Activated naive CD8-positive, alpha-beta T cell (primary cell): ENCODE results near the gene TMEM132D.

Source experiments
- H3K27ac Mint-ChIP-seq: one replicate; pipeline ENCODE4 v1.8.0; 2021; ENCODE audit warnings: mixed read lengths
- H3K27me3 Mint-ChIP-seq: one replicate; pipeline ENCODE4 v1.8.0; 2021; ENCODE audit warnings: mixed read lengths
- H3K36me3 Mint-ChIP-seq: one replicate; pipeline ENCODE4 v1.8.0; 2021; ENCODE audit warnings: mixed read lengths
- H3K4me1 Mint-ChIP-seq: one replicate; pipeline ENCODE4 v1.8.0; 2021; ENCODE audit warnings: low read depth, mixed read lengths
- H3K4me3 Mint-ChIP-seq: one replicate; pipeline ENCODE4 v1.8.0; 2021; ENCODE audit warnings: mild to moderate bottlenecking, mixed read lengths
- H3K9me3 Mint-ChIP-seq: one replicate; pipeline ENCODE4 v1.8.0; 2021; ENCODE audit warnings: low read depth, mixed read lengths

Gene TMEM132D

DNA sequence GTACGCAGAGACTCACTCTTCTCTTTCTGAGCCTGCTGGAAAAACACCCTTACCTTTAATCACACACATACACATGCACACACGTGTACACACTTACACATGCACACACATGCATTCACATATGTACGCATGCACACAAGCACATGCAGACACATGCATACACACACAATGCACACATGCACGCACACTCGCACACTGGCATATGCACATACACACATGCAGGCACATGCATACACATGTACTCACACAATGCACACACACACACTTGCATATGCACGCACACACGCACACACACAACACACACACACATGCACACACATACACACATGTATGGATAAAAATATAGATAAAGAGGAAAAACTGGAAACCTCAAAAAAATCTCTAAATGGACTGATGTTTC lies 801.6 kb downstream of the TMEM132D start:
- H3K4me1 Mint-ChIP-seq = no peaks in the 10 kb centered on the region
- H3K27me3 Mint-ChIP-seq = no peaks in the 10 kb centered on the region
- no peak overlapping the region for H3K4me3 Mint-ChIP-seq
- no peaks in the 10 kb centered on the region for H3K9me3 Mint-ChIP-seq
- H3K27ac Mint-ChIP-seq = no peak overlapping the region
- no peaks in the 10 kb centered on the region for H3K36me3 Mint-ChIP-seq

DNA sequence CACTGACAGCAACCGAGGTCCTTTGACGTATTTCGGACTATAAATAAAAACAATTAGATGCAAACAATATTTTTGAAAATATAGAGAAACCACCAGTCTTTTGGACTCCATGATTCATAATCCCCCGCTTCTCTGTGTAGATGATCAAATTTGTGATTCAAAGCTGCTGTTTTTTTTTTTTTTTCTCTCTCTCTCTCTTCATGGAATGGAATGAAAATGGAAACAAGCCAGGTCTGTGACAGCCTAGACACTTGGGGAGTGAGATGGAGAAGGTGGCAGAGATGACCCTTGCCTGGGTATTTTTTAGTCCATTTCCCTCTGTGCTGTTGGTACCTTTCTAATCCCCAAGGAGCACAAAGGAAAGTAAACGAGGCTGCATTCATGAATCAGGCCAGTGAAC lies 802.0 kb downstream of the TMEM132D start:
- Mint-ChIP-seq H3K36me3 (no peaks in the 10 kb centered on the region), H3K27ac (no peak overlapping the region), H3K27me3 (no peaks in the 10 kb centered on the region), H3K4me3 (no peak overlapping the region), H3K9me3 (no peaks in the 10 kb centered on the region), H3K4me1 (no peaks in the 10 kb centered on the region)

DNA sequence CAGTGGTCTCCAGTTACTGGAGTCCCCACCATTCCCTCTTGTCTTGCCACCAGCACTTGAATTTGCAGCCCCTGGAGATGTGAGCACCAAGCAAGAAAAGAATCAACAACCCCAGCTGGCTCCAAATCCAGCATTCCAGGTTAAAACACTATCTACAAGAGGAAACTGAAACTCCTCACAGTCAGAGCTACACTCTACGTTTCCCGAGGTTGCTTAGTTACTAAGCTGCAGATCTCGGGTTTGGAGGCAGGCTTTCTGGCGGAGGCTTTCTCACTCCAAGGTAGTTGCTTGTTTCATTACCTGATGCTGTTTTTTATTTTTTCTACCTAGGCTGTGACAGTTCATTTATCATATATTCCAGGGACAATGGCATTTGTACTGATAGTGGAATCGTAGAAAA lies 802.4 kb downstream of the TMEM132D start:
- Mint-ChIP-seq H3K4me1 (no peaks in the 10 kb centered on the region), H3K36me3 (no peaks in the 10 kb centered on the region), H3K4me3 (no peak overlapping the region)

DNA sequence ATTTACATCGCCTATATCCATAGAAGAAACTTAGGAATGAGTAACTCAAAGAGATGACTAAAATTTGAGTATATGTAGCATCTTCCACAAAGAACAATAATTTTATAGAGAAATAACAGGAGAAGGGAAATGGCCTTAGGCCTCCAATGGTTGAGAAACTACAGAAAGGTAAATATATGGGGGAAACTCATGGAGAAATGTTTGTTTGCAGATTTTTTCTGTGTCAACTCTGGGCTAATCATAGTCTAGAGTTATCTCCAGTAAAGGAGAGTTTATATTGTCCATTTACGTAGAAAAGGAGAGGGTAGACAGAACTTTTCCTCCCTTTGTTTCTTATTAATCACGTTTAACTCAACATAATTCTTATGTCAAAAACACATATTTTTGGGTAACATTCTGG lies 806.4 kb downstream of the TMEM132D start:
- Mint-ChIP-seq H3K9me3 (peaks cover 5% of the 10 kb centered on the region), H3K27me3 (no peaks in the 10 kb centered on the region), H3K4me1 (no peaks in the 10 kb centered on the region), H3K27ac (no peak overlapping the region), H3K36me3 (no peaks in the 10 kb centered on the region), H3K4me3 (no peak overlapping the region)

More for the DNA sequence above, 802.4 kb downstream of the TMEM132D start:
- Mint-ChIP-seq H3K27me3 (no peaks in the 10 kb centered on the region), H3K27ac (no peak overlapping the region), H3K9me3 (no peaks in the 10 kb centered on the region)

DNA sequence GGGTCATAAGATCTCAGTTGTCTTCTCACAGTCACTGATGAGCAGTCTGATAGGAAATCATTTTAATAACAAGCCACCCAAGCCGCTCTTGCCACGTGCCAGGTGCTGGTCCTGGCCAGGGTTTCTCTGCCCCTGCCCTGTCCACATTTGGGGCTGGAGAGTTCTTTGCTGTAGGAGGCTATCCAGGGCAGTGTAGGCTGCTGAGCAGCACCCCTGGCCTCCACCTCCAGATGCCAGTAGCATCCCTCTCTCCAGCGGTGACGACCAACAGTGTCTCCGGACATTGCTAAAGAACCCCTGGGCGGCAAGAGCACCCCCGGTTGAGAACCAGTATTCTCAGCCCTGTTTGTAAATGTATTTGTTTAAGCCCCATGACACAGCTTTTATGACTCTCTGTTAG lies 806.9 kb downstream of the TMEM132D start:
- Mint-ChIP-seq H3K4me1 (no peaks in the 10 kb centered on the region), H3K27ac (no peak overlapping the region), H3K27me3 (no peaks in the 10 kb centered on the region), H3K36me3 (no peaks in the 10 kb centered on the region), H3K4me3 (no peak overlapping the region), H3K9me3 (peaks cover 5% of the 10 kb centered on the region)

DNA sequence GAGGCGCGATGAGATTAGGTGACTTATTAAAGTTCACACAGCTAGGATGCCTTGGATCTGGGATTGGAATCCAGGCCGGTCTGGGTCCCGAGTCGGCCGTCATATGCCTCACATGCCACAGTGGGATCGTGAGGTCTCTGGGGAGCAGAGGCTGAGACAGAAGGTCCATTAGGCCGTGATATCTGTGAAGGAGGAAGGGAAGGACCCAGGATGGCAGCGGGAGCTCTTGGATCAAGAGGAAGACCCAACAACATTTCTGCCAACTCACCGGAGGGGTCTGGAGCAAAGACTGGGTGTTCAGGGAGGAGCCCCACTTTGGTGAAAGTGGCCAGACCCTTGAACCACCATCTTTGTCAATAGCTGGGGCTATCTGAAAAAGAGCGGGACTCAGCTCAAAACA lies 807.6 kb downstream of the TMEM132D start:
- Mint-ChIP-seq H3K27me3 (no peaks in the 10 kb centered on the region), H3K9me3 (peaks cover 5% of the 10 kb centered on the region), H3K4me1 (no peaks in the 10 kb centered on the region), H3K27ac (no peak overlapping the region), H3K36me3 (no peaks in the 10 kb centered on the region), H3K4me3 (no peak overlapping the region)

DNA sequence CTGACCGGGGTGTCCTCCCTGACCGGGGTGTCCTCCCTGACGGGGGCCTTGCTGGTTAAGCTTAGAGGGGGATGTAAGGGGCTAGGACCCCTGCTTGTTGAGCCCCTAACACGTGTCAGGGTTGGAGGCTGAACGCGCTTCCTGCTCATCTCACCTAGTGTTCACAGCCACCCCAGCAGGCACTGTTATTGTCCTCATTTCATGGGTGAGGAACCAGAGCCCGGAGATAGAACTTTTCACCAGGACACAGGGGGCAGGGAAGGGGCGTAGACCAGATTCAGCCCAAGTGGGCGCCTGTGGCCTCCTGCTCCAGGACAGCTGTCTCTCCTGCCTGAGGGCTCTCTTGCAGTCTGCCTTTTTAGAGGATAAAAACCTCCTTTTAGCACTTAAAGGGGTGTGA lies 814.2 kb downstream of the TMEM132D start:
- H3K27ac Mint-ChIP-seq = no peak overlapping the region
- H3K4me3 Mint-ChIP-seq = no peak overlapping the region
- peaks cover 5% of the 10 kb centered on the region for H3K9me3 Mint-ChIP-seq
- no peaks in the 10 kb centered on the region for H3K4me1 Mint-ChIP-seq
- no peaks in the 10 kb centered on the region for H3K36me3 Mint-ChIP-seq
- H3K27me3 Mint-ChIP-seq = no peaks in the 10 kb centered on the region

DNA sequence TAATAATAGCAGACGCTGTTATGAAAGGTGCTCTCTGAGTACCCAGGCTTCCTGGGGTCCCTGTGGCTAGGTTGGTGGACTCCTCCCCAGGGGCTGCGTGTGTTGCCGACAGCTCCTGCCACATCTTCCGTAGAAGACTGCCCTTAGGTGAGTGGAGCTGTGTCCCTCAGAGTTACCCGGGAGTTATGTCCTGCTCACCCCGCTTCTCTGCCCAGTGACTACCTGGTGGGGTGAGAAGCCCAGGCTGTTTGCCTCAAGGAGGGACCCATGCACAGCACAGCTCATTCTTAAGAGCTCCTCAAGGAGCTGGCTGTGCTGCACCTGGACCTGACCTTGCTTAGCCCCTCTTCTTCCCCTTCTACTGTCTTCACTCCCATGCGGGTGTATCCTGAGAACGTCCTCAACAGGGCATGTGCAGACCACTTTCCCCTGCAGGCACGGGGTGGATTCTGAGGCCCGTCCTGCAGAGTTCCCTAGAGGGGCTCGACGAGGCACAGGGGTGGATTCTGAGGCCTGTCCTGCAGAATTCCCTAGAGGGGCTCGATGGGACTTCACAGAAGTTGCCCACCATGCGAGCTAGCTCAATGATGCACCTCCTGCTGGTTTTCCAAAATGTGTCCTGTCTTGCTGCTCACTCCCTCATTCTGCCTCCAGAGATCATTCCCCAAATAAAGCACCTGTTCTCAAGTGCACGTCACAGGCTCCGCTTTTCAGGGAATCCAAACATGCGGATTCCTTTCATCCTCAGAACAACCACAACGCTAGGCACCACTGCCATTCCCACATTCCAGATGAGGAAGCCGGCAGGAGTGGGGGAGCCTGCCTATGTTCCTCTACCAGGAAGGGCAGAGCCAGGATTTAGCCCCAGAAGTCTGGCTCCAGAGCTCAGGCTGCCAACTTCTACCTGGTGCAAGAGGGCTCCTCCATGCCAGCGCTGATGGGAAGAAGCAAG lies 818.7 kb downstream of the TMEM132D start:
- Mint-ChIP-seq H3K4me1 (no peaks in the 10 kb centered on the region), H3K27ac (no peak overlapping the region), H3K36me3 (no peaks in the 10 kb centered on the region), H3K27me3 (no peaks in the 10 kb centered on the region), H3K4me3 (no peak overlapping the region), H3K9me3 (no peaks in the 10 kb centered on the region)

DNA sequence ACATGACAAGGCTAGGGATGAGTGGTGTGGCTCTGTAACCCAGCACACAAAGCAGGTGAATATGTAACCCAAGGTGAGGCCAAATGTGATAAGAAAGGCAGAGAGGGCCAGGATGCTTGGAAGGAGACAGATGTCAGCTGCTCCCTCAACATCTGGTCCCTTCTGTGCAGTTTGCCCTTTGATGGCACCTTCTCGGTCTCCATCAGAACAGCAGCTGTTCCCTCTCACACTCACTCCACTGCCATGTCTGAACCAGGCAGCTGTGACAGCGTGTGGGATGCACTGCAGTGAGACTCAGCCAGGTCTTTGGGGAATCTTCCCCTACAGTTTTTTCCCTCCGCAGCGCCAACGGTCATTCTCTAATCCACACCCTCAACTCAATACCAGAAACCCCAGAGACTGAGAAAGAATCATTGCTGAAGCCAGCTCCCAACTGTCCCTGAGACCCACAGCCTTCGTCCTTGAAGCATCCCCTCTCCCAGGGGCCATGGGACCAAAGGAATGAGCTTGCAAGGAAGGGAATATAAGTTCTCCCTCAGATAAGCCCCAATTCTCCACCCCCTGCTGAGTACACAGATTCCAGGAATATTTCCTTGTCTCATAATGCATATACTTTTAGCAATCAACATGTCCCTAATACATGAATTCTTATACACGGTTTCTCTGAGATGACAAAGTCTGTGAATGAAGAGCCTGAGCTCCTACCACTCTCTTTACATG lies 820.5 kb downstream of the TMEM132D start:
- H3K9me3 Mint-ChIP-seq = no peaks in the 10 kb centered on the region
- H3K4me1 Mint-ChIP-seq = no peaks in the 10 kb centered on the region
- H3K4me3 Mint-ChIP-seq = no peak overlapping the region
- H3K27me3 Mint-ChIP-seq = no peaks in the 10 kb centered on the region
- H3K27ac Mint-ChIP-seq = no peak overlapping the region
- H3K36me3 Mint-ChIP-seq = no peaks in the 10 kb centered on the region

DNA sequence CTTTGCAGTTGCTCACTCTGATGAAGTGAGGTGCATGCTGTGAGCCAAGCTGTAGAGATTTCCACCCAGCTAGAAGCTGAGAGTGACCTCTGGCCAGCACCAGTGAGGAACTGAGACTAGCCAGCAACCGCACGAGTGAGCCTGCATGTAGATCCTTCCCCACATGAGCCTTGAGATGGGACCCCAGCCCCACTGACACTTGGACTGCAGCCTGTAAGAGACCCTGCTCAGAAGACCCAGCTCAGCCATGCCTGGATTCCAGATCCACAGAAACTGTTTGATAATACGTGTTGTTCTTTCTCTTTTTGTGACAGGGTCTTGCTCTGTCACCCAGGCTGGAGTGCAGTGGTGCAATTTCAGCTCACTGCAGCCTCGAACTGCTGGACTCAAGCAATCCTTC lies 821.4 kb downstream of the TMEM132D start:
- H3K4me3 Mint-ChIP-seq = no peak overlapping the region
- H3K4me1 Mint-ChIP-seq = no peaks in the 10 kb centered on the region
- H3K9me3 Mint-ChIP-seq = no peaks in the 10 kb centered on the region
- no peaks in the 10 kb centered on the region for H3K36me3 Mint-ChIP-seq
- H3K27me3 Mint-ChIP-seq = no peaks in the 10 kb centered on the region
- H3K27ac Mint-ChIP-seq = no peak overlapping the region

DNA sequence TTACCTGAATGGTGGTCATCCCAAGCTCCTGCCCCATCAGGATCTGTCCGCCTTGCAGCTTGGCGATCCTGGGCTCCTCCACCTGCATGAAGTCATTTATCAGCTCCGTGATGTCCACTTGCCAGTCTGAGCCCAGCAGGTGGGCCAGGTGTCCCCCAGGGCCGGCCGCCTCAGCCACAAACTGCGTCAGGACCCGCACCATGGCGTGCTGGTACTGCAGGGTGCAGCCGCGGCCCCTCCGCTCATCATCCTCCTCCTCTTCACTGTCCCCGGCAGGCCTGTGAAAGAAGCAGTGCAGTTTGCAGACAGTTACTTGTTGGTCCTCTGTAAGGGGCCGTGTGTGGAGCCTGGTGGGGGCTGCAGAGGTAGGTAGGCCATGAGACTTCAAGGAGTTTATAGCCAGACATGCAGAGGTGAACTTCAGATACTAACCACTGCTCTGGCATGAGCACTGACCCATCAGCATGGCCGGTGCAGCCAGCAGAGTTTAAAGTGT lies 822.0 kb downstream of the TMEM132D start:
- H3K27me3 Mint-ChIP-seq = no peaks in the 10 kb centered on the region
- H3K27ac Mint-ChIP-seq = no peak overlapping the region
- no peaks in the 10 kb centered on the region for H3K9me3 Mint-ChIP-seq
- H3K4me1 Mint-ChIP-seq = no peaks in the 10 kb centered on the region
- H3K4me3 Mint-ChIP-seq = no peak overlapping the region
- H3K36me3 Mint-ChIP-seq = no peaks in the 10 kb centered on the region

DNA sequence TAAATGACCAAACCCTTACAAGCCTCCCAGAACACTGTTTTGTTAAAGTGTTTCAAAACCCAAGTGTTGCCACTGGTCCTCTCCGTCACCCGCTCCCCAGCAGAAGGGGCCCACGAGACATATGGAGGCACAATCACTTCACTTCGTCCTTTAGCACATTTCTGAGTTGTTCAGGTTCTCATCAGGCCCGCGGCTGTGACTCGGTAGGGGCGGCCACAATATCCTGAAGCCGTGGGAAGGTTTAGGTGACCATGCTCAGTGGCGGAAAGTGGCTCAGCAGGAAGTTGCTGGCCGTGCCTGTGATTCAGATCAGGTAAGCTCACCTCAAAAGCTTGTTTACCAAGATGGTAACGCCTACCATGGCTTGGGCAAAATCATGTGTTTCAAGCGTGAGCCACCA lies 823.0 kb downstream of the TMEM132D start:
- Mint-ChIP-seq H3K27ac (no peak overlapping the region), H3K4me3 (no peak overlapping the region), H3K4me1 (no peaks in the 10 kb centered on the region), H3K9me3 (no peaks in the 10 kb centered on the region), H3K27me3 (no peaks in the 10 kb centered on the region), H3K36me3 (no peaks in the 10 kb centered on the region)

DNA sequence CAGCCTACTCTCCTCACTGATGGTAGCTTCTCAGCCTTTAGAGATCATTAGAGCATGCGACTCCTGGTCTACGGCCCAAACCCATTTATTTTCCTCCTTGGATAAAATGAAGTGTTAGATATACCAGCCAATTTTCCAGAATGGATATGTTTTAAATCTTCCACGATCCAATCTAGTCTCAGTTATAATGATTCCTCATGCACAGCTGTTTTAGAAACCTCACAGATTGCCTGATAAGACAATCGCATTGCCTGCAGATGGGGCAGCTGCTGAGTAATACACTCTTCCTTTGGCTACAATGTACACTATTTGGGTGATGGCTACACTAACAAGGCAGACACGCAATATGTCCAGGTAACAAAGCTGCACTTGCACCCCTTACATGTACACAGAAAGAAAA lies 823.4 kb downstream of the TMEM132D start:
- Mint-ChIP-seq H3K4me3 (no peak overlapping the region), H3K4me1 (no peaks in the 10 kb centered on the region), H3K36me3 (no peaks in the 10 kb centered on the region), H3K27ac (no peak overlapping the region), H3K9me3 (no peaks in the 10 kb centered on the region), H3K27me3 (no peaks in the 10 kb centered on the region)

DNA sequence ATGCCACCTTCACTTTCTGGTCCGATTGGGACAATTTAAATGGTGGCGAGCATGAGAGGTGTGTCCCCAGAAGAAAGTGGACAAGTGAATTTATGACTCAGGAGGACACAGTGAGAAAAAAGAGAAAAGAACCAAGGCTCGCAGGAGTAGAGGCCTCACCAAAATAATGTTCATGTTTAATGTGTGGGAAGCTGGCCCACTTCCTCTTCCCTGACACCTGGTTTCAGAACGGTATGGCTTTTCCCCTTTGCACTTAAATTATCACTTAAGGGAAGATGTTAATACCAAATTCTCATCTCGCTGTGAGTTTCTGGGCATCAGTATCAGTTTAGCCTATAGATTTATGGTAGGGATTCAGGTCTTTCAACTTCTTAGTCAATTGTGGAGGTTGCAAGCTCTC lies 824.1 kb downstream of the TMEM132D start:
- Mint-ChIP-seq H3K4me1 (no peaks in the 10 kb centered on the region), H3K27me3 (no peaks in the 10 kb centered on the region), H3K4me3 (no peak overlapping the region), H3K27ac (no peak overlapping the region), H3K9me3 (no peaks in the 10 kb centered on the region), H3K36me3 (no peaks in the 10 kb centered on the region)

DNA sequence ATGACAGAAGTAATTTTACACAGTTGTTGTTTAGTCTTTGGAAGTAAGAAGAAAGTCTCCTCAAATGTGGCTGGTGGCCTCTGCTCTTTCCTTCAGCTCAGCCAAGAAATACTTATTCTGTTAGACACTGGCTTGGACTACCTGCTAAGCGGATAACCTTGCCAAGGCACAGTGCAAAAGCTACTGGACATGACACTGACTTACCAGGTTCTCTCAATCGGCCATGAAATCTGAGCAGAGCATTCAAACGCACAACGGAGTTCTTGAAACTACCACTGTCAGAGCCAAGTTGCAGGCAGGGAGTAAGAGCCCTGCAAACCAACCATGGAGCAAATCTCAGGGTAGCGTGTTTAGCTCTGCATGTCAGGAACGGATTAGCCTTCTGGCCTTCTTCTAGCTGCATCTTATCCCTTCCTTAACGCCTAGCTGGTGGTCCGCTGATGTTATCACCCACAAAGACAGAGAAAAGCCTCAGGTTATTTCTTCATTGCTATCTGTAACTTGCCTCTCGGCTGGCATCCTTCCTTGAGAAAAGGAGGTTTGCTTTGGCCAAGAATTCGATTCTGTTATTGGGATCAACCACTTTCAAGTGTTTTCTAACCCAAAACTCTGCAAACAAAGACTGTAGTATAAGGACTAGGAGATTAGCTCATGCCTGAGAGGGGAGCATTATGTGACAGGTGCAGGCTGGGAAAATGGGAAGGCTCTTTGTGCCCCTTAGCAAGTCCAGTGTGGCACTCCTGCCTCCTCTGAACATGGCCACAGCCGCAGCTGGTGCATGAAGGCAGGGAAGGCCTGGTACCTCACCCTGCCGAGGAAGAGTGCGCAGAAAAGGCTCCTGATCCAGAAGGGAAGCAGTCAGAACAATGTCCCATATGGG lies 827.1 kb downstream of the TMEM132D start:
- Mint-ChIP-seq H3K4me1 (no peaks in the 10 kb centered on the region), H3K27ac (no peak overlapping the region), H3K4me3 (no peak overlapping the region), H3K27me3 (peaks cover 2% of the 10 kb centered on the region), H3K9me3 (no peaks in the 10 kb centered on the region), H3K36me3 (no peaks in the 10 kb centered on the region)
